ENCODE data around the gene SEC14L5. TPM values are rescaled to one million over a fixed set of nuclear protein-coding genes. Genes with fewer than 3 reads are reported as not detected.

The SEC14L5 gene
- total RNA-seq, 1 experiment from 2014 or later, result 0.27 TPM

DNA sequence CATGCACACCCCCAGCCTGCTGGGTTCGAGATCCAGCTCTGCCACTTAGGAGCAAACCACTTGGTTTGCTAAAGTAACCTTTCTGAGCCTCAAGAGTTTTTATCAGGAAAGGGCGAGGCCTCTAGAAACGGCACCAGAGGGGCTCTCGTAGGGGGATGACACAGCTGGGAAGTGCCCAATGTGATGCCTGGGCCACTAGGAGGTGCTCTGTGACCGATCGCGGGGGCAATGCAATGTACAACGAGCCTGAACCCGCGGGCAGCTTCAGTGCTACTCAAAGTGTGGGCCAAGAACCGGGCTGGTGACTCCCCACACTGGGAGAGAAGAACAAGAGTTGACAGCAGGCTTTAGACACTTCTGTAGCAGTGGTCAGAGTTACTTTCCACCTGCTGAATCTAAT is 98.2 kb downstream of the SEC14L5 start:
- Histone ChIP-seq H3K4me3 (replicated peaks in 1 of 2; ENCODE audit: low read depth in 1 of 2, low read length in 2 of 2) (no peak overlapping the region), H3K4me1 (ENCODE audit: control insufficient read depth in 1 of 2, insufficient read depth in 2 of 2, low read length in 2 of 2) (peaks cover 0 to 5% of the 10 kb centered on the region in 2 experiments; a peak in 1 of 4 replicates), H3K36me3 (ENCODE audit: control insufficient read depth in 1 of 2, insufficient read depth in 2 of 2, low read length in 2 of 2) (no peaks in the 10 kb centered on the region), H3K27ac (ENCODE audit: low read depth, low read length) (no peak overlapping the region), H3K79me2 (ENCODE audit: insufficient read depth, low read length) (no peaks in the 10 kb centered on the region), H4K20me1 (ENCODE audit: insufficient read depth) (no peaks in the 10 kb centered on the region), H3K9me2 (ENCODE audit: insufficient read depth) (no peaks in the 10 kb centered on the region), H3K9me3 (ENCODE audit: control insufficient read depth in 1 of 2, insufficient read depth in 1 of 2, low read depth in 1 of 2, low read length in 2 of 2) (no peaks in the 10 kb centered on the region), H3K9ac (ENCODE audit: low read length) (no peak overlapping the region), H3K27me3 (ENCODE audit: insufficient read depth, low read length) (no peaks in the 10 kb centered on the region), H2AFZ (ENCODE audit: low read depth, low read length, poor library complexity, severe bottlenecking) (no peak overlapping the region), H3K4me2 (ENCODE audit: low read length) (peak overlapping the region; percentile 3; the same call in 1 of the 2 replicates)
- no TSS peak for BruUV-seq (replicated peaks)
- CTCF ChIA-PET, result interaction anchor here (0.8 to 1.3 kb wide), 5 partner anchors 9 to 578 kb away, joined by 3 to 8 read pairs (median 3); no protein-coding TSS in a partner anchor
- POLR2A ChIA-PET, result no interaction called here
- RAD21 ChIA-PET (ENCODE audit: low non-redundant PET in 1 of 2, low total read pairs in 2 of 2, uncharacterized antibody in 2 of 2, unreplicated experiment in 2 of 2), result no interaction called here
- TF ChIP-seq, protein P1, sequence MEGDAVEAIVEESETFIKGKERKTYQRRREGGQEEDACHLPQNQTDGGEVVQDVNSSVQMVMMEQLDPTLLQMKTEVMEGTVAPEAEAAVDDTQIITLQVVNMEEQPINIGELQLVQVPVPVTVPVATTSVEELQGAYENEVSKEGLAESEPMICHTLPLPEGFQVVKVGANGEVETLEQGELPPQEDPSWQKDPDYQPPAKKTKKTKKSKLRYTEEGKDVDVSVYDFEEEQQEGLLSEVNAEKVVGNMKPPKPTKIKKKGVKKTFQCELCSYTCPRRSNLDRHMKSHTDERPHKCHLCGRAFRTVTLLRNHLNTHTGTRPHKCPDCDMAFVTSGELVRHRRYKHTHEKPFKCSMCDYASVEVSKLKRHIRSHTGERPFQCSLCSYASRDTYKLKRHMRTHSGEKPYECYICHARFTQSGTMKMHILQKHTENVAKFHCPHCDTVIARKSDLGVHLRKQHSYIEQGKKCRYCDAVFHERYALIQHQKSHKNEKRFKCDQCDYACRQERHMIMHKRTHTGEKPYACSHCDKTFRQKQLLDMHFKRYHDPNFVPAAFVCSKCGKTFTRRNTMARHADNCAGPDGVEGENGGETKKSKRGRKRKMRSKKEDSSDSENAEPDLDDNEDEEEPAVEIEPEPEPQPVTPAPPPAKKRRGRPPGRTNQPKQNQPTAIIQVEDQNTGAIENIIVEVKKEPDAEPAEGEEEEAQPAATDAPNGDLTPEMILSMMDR (IDR thresholded peaks at IDR 0.05 in 2 of 3, conservative IDR thresholded peaks at IDR 0.05 in 1 of 3; ENCODE audit: borderline replicate concordance in 1 of 3, insufficient read depth in 1 of 3, low read depth in 2 of 3, low read length in 2 of 3), result peak; percentile 44 to 86 (median 82); a peak in 5 of 6 replicates
- no peak for TF ChIP-seq FOSL1 (IDR thresholded peaks at IDR 0.05; ENCODE audit: low read depth)
- no peak for TF ChIP-seq TCF7L2 (IDR thresholded peaks at IDR 0.05; ENCODE audit: borderline replicate concordance, extremely low read depth, insufficient read depth, insufficient read length)
- TF ChIP-seq RAD21 (IDR thresholded peaks at IDR 0.05; ENCODE audit: low read depth), result peak; percentile 64
- peak; percentile 37 for DNase-seq (ENCODE audit: low read depth, low spot score)
- intact Hi-C loops (cut with micrococcal nuclease), result loop anchor here (1.0 kb wide), 1 partner anchor 36 kb away; no protein-coding TSS in a partner anchor
- ATAC-seq, result peak; percentile 96

DNA sequence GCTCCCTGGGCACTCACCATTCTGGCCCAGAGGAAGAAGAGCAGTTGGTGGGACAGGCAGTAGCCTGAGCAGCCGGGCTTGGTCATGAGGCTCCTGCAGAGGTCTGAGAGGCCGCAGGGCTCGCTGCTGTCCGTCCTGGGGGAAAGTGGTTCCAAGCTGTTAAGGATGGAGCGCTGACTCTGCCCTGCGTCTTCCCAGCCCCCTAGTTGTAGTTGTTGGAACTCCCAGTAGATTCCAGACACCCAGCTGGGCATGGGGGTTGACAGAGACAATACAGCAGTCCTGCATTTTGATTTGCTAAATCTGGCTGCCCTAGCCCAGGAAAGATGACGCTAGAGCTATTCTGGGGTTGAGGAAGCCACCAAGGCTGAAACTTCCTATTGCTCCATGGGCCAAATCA is 100.3 kb downstream of the SEC14L5 start:
- Histone ChIP-seq H3K9ac (ENCODE audit: low read length) (no peak overlapping the region), H3K4me2 (ENCODE audit: low read length) (no peak overlapping the region), H3K79me2 (ENCODE audit: insufficient read depth, low read length) (no peaks in the 10 kb centered on the region), H3K9me2 (ENCODE audit: insufficient read depth) (no peaks in the 10 kb centered on the region), H3K4me1 (ENCODE audit: control insufficient read depth in 1 of 2, insufficient read depth in 2 of 2, low read length in 2 of 2) (peaks cover 0 to 5% of the 10 kb centered on the region in 2 experiments; a peak in 1 of 4 replicates), H2AFZ (ENCODE audit: low read depth, low read length, poor library complexity, severe bottlenecking) (no peak overlapping the region), H3K9me3 (ENCODE audit: control insufficient read depth in 1 of 2, insufficient read depth in 1 of 2, low read depth in 1 of 2, low read length in 2 of 2) (no peaks in the 10 kb centered on the region), H3K27ac (ENCODE audit: low read depth, low read length) (no peak overlapping the region), H3K36me3 (ENCODE audit: control insufficient read depth in 1 of 2, insufficient read depth in 2 of 2, low read length in 2 of 2) (no peaks in the 10 kb centered on the region), H3K4me3 (replicated peaks in 1 of 2; ENCODE audit: low read depth in 1 of 2, low read length in 2 of 2) (no peak overlapping the region), H4K20me1 (ENCODE audit: insufficient read depth) (no peaks in the 10 kb centered on the region), H3K27me3 (ENCODE audit: insufficient read depth, low read length) (no peaks in the 10 kb centered on the region)
- intact Hi-C loops (cut with micrococcal nuclease), result no loop called here
- CTCF ChIA-PET, result interaction anchor here (0.6 to 1.0 kb wide), 2 partner anchors 9 to 204 kb away, joined by 3 to 4 read pairs; no protein-coding TSS in a partner anchor
- no peak for TF ChIP-seq SIN3A (IDR thresholded peaks at IDR 0.05; ENCODE audit: low read depth)
- TF ChIP-seq, protein P1 (IDR thresholded peaks at IDR 0.05 in 2 of 3, conservative IDR thresholded peaks at IDR 0.05 in 1 of 3; ENCODE audit: borderline replicate concordance in 1 of 3, insufficient read depth in 1 of 3, low read depth in 2 of 3, low read length in 2 of 3), result peak in 2 of 3 experiments; percentile 37 to 41; a peak in 3 of 6 replicates
- POLR2A ChIA-PET, result no interaction called here
- no TSS peak for BruUV-seq (replicated peaks)
- RAD21 ChIA-PET (ENCODE audit: low non-redundant PET in 1 of 2, low total read pairs in 2 of 2, uncharacterized antibody in 2 of 2, unreplicated experiment in 2 of 2), result no interaction called here
- ATAC-seq (peak; percentile 56), DNase-seq (ENCODE audit: low read depth, low spot score) (no peak)
